HL-60 (cell line): ENCODE measurements around the gene B4GALT1.

Experiments
- DNase-seq, 2 experiments: peaks; one replicate each; pipeline ENCODE4 v3.0.0-alpha.2; 2010 to 2020; ENCODE audit warnings: low read depth in 1 of 2, low spot score in 1 of 2
- H3K27ac ChIP-seq: fragments of 250-450 bp; sonication (Bioruptor Pico); replicated peaks from 2 replicates; pipeline ENCODE4 v1.5.1; 2020; ENCODE audit warnings: mild to moderate bottlenecking, moderate library complexity
- H3K27me3 ChIP-seq: fragments of 250-450 bp; sonication (Bioruptor Pico); 2 replicates; pipeline ENCODE4 v1.5.1; 2021; ENCODE audit warnings: mild to moderate bottlenecking, moderate library complexity; ENCODE audit not compliant: insufficient read depth, poor library complexity, severe bottlenecking
- H3K4me3 ChIP-seq: replicated peaks from 2 replicates; pipeline ENCODE4 v1.5.1; 2011; ENCODE audit warnings: mild to moderate bottlenecking, control low read depth, low read length; ENCODE audit not compliant: insufficient read depth
- GABPA ChIP-seq: IDR thresholded peaks from 2 replicates; pipeline ENCODE4 v1.6.1; 2012; ENCODE audit warnings: low read depth
- POLR2AphosphoS5 ChIP-seq: IDR thresholded peaks from 2 replicates; pipeline ENCODE4 v1.6.1; 2012; ENCODE audit warnings: low read depth
- REST ChIP-seq: IDR thresholded peaks from 2 replicates; pipeline ENCODE4 v1.6.1; 2012; ENCODE audit warnings: low read depth; ENCODE audit not compliant: insufficient replicate concordance
- SPI1 ChIP-seq: IDR thresholded peaks from 2 replicates; pipeline ENCODE4 v1.6.1; 2012; ENCODE audit warnings: low read depth, mild to moderate bottlenecking, borderline replicate concordance
- TF ChIP-seq, protein P1 (sequence below): IDR thresholded peaks from one replicate; pipeline ENCODE4 v1.5.1; 2011; ENCODE audit warnings: low read length, control low read depth, inconsistent platforms; ENCODE audit not compliant: insufficient read depth

The B4GALT1 gene

GRCh38 chr9:33082128-33082527 is 85.0 kb downstream of the B4GALT1 start:
- Histone ChIP-seq H3K27ac (no peak overlapping the region), H3K27me3 (no peaks in the 10 kb centered on the region), H3K4me3 (no peak overlapping the region)
- DNase-seq = no peak
- TF ChIP-seq, protein P1, sequence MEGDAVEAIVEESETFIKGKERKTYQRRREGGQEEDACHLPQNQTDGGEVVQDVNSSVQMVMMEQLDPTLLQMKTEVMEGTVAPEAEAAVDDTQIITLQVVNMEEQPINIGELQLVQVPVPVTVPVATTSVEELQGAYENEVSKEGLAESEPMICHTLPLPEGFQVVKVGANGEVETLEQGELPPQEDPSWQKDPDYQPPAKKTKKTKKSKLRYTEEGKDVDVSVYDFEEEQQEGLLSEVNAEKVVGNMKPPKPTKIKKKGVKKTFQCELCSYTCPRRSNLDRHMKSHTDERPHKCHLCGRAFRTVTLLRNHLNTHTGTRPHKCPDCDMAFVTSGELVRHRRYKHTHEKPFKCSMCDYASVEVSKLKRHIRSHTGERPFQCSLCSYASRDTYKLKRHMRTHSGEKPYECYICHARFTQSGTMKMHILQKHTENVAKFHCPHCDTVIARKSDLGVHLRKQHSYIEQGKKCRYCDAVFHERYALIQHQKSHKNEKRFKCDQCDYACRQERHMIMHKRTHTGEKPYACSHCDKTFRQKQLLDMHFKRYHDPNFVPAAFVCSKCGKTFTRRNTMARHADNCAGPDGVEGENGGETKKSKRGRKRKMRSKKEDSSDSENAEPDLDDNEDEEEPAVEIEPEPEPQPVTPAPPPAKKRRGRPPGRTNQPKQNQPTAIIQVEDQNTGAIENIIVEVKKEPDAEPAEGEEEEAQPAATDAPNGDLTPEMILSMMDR = no peak
- TF ChIP-seq REST (no peak), SPI1 (no peak), POLR2AphosphoS5 (no peak), GABPA (no peak)

DNA sequence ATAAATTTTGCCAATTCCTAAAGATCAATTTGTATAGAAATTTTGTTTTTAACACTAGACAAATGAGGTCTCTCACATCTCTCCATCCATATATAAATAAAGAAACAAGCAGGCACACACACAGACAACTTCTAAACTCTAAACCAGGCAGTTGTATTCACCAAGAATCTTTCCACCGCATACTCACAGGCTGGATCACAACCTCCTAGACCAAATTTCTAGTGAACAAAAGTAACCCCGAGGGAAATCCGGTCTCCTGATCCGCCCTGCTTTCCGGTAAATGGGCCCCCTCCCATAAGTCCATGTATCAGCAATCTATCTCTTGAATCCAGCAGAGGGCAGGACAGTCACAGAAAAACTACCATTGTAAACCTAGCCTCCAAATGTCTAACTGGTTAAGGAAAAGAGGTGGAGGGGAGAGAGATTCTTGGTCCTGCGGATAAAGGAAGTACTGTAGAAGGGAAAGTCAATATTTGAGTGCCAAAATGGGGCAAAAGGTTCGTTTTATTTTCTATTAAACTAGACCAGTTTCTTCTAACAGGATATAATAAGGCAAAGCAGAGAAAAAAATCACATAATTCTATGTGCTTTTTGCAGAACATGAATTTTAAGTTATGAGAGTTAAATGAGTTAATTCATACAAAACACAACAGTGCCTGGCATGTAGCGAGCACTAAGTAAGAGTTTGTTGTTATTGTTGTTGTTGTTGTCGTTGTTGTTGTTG is 85.8 kb downstream of the B4GALT1 start:
- Histone ChIP-seq H3K27me3 (no peaks in the 10 kb centered on the region), H3K27ac (no peak overlapping the region), H3K4me3 (no peak overlapping the region)
- DNase-seq = peak; percentile 38 to 86
- TF ChIP-seq GABPA = 0 out of 2 replicates have a peak, but pooled peaks have one; percentile 30
- no peak for TF ChIP-seq POLR2AphosphoS5
- no peak for TF ChIP-seq SPI1
- no peak for TF ChIP-seq REST
- TF ChIP-seq, protein P1 = peak; percentile 45

DNA sequence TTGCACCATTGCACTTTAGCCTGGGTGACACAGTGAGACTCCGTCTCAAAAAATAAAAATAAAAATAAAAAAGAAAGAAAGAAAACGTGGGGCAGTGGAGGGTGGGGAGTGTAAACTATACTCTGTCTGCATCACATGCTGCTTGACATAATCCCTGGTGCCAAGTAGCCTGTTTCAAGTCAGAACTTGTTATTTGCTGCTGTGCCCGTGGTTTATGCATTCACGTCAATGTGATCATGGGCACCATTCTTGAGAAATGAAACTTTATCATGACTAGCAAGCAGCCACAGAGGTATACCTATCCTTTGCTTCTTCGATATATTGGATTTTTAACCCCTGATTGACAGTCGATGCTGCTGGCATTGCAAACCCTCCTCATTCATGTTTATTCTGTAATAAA is 86.6 kb downstream of the B4GALT1 start:
- no peak overlapping the region for H3K4me3 ChIP-seq

DNA sequence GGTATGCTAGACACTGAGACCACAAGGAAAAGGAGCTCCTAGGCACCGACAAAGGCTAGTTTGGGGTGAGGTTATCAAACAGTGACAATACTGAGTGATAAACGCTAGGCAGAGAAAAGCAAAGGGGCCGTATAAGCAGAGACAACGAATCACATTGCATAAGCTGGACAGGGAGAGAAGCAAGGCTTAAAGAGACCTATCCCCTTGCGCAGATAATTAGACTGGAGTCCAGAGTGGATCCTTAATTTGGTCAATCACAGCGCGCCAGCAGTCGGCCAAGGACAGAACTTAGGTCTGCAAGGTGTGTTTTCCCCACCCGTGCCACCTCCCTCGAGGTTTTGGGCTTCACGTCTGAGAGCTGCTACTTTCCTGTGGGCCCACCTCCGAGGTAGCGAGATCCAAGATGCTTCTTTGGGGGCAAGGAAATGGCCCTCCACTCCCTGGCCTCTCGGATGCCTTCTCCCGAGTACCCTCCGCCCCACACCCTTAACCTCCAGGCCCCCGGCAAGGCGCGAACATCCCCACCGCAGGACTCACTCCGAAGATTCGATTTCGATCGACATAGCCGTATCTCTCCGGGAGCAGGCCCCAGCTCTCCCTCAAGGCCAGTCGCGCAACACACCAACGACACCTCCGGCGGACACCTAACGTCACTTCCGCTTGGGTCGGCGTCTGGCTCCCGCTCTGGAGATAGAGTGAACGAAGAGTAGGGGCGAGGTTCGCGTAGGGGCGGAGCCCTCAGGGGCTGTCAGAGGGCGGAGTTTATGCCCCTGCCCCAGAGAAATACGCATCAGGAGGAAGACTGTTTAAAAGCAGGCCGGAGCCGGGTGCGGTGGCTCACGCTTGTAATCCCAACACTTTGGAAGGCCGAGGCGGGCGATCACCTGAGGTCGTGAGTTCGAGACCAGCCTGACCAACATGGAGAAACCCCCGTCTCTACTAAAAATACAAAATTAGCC is 90.8 kb downstream of the B4GALT1 start, which contains the start of gene SMU1:
TSS of gene SMU1 (minus strand) at position 629 of the 959 bp plus-strand sequence. CDS start at position 563, 66 bp downstream.
- peak within 1 kb of the TSS; percentile 83 for H3K4me3 ChIP-seq
- peak; percentile 93 to 99 for DNase-seq
- peak within 1 kb of the TSS; percentile 89 for H3K27ac ChIP-seq
- TF ChIP-seq REST (peak; percentile 10), GABPA (peak; percentile 93), SPI1 (peak; percentile 56; the same call in 1 of the 2 replicates), POLR2AphosphoS5 (peak; percentile 95)
- TF ChIP-seq, protein P1 = no peak
- no peaks in the 10 kb centered on the region for H3K27me3 ChIP-seq

More for the DNA sequence above, 86.6 kb downstream of the B4GALT1 start:
- Histone ChIP-seq H3K27ac (no peak overlapping the region), H3K27me3 (no peaks in the 10 kb centered on the region)
- no peak for DNase-seq
- no peak for TF ChIP-seq GABPA
